NCI-H1105 (cell line): ENCODE results near the gene BCO1.

Experiments used
- DNase-seq: peaks from one replicate; lab custom pipeline; 2025; lab: John Stamatoyannopoulos, UW

BCO1 gene

DNA sequence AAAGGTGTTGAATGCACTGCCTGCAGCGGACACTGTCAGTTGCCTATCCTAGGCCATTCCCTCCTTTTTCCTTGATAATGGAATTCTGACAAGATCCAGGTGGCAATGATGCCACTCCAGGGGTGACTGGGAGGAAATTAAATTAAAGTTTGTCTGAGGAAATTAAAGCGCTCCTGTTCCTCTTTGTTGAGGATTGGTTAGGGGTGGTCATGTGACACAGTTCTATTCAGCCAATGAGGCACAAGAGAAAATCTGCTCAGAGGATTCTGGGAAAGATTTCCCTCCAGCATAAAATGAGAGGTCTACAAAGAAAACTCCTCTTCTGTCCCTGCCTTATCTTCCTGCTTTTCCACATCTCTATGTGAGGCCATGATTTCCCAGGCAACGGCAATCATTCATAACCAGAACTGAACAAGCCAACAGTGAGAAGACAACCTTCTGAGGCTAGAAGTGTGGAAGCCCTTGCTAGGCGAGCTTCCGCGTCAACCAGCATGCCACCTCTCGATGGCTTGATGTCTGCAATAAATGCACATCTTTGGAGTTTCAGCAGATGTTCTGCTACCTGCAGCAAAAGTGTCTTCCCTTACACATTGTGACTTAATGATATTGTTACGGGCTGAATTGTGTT, 5.6 kb upstream of the BCO1 start:
- no peak for DNase-seq

DNA sequence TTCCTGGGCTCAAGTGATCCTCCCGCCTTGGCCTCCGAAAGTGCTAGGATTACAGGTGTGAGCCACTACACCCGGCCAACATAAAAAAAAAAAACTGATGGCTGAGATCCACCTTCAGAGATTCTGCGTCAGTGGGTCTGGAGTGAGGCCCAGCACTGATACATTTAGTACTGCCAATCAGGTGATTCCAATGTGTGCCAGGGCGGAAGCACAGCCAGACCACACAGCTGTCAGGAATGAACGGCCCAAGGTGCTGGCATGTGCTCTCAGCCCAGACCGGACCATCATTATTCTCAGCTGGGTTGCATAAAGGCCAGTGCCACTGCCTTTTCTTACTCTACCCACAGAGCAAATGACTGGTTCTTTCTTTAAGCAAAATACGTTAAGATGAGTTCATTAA, 1.2 kb upstream of the BCO1 start:
- no peak for DNase-seq

DNA sequence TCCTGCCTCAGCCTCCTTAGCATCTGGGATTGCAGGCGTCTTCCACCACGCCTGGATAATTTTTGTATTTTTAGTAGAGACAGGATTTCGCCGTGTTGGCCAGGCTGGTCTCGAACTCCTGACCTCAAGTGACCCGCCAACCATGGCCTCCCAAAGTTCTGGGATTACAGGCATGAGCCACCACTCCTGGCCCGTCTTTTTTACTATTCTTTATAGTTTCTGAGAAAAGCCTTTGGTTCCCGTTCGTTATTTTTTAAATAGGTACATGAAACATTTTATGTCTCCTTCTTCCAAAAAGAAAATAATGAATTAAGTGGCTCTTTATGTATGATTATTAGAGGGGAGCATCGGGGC, 570 bp upstream of the BCO1 start:
- DNase-seq = no peak

DNA sequence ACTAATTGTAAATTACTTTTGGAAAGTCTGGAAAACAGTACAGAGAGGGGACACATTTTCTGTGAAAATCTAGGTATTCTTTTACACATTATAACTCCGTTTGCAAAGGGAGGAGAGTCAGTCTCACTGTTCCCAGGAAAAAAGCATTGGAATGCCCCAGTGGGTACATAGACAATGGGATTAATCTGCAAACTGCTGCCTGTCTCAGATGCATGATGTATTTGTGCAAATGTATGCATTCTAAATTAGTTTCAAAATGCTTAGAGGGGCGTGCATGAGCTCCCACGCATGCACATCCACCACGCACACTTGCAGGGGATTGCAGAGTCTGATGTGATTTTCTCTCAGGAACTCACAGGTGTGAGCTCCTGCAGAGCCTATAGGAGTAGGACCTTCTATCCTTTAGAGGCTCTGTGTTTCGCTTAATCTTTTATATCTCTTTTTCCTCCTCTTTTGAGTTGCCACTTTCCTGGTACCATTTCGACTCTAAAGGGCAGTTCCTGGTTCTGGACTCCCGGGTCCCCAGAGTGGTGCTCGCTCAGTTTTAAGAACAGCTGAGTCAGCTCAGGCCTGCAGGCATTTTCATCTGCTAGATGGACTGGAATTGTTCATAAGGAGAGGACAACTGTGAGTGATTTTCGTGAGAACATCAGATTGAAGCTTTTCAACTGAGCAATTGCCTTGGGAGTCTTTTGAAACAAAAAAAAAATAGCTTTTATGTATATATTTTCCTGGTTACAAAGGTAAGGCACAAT, 1.1 kb downstream of the BCO1 start:
- DNase-seq = no peak

DNA sequence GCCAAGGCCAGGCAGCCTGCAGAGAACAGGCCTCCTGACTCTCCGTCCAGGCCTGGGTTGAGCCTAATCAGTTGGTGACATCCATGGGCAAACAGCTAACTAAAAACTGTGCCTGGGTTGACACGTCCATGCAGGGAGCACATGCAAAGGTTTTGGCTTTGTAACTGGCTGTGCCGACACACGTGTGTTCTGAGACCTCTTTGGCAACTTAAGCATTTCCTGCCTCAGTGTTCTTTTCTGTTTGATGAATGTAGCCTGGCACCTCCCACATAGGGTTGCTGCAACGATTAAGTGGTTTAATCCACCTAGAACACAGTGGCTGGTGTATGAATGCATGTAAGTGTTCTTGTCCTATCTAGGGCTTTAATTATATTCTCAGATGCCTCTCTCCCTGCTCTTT, 3.2 kb downstream of the BCO1 start:
- DNase-seq = no peak

DNA sequence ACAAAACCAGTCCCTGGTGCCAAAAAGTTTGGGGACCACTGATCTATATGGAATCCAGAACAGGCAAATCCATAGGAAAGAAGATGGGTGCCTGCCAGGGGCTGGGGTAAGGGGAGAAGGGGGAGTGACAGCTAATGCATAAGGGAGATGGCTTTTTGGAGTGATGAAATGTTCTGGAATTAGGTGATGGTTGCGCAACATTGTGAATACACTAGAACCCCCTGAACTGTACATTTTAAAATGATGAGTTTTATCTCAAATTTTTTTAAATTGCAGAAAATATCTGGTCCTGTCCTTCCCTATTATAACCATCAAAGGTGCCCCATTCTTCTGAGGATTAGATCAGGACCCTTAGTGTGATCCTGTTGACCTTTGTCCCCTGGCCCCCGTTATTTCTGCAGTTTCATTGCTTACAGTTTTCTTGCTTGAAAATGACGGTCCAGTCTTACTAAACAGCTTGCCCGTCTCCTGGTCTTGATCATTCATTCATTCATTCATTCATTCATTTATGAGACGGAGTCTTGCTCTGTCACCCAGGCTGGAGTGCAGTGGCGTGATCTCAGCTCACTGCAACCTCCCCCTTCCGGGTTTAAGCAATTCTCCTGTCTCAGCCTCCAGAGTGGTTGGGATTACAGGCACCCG, 4.6 kb downstream of the BCO1 start:
- DNase-seq = no peak

DNA sequence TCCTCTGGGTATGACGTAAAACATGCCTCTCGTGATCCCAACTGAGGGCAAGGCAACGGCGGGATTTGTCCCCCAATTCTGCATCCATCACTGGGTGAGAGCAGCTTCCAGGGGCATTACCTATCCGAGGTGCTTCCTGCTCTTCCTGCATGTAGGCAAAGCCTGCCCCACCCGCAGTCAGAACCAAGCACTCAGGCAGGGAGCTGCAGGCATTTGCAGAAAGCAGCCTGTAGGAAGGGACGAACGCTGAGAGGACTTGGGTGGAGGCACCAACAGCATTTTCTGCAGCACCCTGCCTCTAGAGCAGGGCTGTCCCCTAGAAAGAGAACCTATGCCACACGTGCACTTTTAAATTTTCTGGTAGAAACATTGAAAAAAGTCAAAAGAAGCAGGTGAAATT, 5.5 kb downstream of the BCO1 start:
- DNase-seq = no peak

DNA sequence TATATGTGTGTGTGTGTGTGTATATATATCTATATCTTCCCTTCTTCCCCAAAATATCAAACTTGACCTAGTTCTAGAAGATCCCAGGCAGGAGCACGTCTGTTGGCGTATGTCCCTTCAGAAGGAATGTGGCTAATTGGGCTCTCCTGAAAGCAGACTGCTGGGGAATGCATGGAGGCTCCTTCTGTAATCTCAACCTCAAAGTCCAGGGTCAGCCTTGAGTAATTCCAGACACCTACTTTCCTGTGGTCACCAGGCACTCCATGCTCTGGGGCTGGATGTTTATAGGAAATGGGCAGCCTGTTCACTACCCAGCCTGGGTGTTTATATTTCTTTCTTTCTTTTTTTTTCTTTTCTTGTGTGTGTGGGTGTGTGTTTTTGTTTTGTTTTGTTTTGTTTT, 13.4 kb downstream of the BCO1 start:
- DNase-seq = no peak

DNA sequence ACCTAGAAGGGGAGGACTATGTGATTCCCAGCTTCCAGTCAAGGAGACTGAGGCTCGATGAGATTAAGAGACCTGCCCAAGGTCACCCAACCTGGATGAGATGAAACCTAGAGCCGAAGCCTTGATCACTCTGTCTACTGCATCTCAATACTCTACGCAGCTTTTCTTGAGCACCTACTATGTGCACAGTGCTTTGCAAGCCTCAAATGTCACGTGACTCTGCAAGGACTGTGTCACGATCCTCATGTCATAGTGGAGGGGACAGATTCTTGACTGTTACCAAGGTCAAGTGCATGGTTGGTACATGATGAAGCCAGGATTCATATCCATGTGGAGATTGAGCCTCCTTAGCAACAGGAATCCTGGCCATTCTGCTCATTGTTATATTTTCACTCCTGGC, 14.7 kb downstream of the BCO1 start:
- DNase-seq = no peak

DNA sequence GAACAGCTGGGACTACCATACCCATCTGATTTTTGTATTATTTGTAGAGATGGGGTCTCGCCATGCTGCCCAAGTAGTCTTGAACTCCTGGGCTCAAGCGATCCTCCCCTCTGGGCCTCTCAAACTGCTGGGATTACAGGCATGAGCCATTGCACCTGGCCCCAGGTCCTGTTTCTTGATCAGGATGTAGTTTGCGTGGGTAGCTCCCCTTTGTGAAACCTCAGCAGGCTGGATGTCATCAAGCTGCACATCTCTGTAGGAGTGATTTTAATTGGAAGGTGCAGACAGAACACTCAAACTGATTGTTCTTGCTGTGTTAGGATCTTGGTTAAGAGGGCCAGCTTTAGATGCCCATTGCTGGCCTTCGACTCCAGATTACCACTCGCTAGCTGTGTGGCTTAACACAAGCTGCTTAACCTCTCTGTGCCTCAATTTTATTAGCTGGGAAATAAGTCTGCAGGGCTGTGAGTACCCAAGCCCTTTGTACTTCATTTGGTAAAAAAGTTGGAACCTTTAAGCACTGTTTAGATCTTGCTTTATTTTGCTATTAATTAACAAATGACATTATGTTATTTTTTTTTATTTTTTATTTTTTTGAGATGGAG, 16.5 kb downstream of the BCO1 start:
- no peak for DNase-seq

DNA sequence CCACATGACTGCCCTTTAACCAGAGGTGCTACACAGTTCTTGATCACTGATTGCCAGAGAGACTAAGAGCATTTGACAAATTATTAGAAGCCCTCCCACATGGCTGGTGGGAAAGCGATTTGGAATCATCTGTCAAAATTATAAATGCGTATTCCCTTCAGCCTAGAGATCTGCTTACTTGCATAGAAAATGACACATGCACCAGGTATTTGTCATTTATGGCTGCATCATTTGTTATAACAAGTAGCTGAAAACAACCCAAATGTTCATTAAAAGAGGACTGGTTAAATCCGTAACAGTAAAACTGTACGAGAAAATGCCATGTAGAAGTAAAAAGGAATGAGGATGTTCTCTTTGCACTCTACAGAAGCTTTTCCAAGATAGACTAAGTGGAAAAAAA, 21.4 kb downstream of the BCO1 start:
- DNase-seq = no peak

DNA sequence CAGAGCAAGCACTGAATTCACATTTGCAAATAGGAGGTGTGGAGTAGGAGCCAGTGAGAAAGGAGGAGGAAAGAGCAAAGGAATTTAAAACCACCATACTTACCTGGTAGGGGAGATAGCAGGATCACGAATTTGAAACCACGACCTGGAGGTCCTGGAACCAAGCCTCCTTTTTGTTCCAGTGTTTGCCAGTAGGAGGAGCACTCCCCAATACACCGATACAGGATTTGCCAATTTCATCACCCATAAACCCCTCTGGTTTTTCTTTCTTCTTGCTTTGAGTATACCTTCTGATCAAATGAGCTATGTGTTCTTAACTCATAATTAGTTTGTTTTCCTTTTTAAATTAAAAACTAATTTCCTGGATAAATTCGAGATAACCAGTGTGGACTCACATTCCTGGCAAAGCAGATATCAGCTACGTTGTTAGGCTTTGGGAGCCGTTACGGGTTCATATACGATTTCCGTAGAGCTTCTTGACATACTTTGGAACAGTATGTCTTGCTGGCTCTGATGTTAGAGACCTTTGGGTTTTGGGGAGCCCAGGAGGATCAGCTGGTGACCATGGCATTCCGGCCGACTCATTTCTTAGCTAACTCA, 22.7 kb downstream of the BCO1 start:
- DNase-seq = no peak

DNA sequence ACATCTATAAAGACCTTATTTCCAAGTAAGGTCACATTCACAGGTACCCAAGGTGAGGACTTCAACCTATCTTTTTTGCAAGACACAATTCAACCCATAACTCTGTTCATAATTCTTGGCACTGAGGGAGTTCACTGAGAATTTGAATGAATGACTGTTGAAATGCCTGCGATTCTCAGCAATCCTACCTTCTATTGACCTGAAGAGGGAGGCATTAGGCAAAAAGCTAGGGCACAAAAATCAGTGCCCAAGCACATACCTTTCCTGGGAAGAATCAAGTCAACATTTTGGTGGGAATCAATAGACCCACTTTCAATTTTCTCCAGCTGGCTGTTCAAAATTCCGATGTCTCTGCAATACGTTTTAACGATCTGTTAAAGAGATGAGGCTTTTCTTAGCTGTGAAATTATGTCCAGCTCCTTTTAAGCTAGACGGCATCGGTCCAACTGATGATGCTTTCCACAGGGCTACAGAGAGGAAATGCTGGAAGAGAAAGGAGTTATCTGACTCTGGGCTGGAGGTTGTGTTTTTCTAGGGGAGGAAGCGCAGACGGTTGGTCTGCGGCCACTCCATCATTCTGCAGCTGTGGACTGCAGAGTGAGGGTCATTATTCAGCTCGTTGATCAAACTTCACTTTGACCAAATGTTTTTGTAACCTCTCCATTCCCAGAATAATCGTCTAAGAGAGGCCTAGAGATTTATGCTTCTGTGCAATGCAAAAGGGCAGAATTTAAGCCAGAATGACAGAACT, 25.2 kb downstream of the BCO1 start:
- no peak for DNase-seq

DNA sequence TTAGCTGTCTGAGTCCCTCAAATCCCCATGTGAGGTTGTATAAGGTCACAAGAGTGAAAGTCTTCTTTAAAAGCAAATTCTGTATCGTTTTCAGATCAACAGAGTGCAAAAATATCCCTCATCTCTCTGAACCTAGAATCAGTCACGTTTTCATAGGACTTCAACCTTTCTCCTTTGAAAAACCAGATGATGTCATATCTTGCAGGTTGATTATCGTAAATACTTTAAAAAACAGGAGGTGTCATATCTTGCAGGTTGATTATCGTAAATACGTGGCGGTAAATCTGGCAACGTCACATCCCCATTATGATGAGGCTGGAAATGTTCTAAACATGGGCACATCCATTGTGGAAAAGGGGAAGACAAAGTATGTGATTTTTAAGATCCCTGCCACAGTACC, 25.9 kb downstream of the BCO1 start:
- no peak for DNase-seq

DNA sequence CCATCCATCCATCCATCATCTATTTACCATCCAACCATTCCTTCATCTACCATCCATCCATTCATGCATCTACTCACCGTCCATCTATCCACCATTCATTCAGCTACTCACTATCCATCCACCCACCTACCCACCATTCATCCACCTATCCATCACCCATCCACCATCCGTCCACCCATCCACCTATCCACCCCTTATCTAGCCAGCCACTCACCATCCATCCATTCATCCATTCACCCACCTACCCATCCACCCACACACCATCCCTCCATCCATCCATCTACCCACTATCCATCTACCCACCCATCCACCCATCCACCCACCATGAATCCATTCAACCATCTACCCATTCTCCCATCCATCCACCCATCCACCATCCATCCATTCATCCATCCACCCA, 26.6 kb downstream of the BCO1 start:
- no peak for DNase-seq

DNA sequence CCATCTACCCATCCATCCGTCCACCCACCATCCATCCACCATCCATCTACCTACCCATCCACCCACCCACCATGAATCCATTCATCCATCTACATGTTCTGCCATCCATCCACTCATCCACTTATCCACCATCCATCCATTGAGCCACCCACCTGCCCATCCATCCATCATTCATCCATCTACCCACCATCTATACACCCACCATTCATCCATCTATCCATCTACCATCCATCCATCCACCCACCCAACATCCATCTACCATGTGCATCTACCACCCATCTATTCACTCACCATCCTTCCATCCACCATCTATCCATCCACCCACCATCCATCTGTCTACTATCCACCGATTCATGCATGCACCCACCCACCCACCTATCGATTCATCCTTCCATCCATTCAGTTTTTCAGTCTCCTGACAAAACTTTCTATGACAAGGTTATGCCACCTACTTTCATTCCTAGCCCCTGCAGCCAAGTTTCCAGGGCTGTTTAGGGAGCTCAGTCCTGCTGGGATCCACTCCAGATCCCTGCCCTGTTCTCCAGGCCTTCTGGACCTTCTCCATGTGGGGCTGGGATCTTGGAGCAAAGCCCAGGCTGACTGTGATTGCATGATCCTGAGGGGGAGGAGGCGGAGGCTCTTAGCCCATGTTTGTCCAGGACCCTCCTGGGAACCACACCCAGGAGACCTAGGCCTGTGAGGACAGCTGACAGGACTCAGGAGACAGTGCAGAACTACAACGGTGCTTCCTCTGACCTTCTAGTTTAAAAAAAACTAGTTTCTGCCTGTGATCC, 27.4 kb downstream of the BCO1 start:
- DNase-seq = no peak

DNA sequence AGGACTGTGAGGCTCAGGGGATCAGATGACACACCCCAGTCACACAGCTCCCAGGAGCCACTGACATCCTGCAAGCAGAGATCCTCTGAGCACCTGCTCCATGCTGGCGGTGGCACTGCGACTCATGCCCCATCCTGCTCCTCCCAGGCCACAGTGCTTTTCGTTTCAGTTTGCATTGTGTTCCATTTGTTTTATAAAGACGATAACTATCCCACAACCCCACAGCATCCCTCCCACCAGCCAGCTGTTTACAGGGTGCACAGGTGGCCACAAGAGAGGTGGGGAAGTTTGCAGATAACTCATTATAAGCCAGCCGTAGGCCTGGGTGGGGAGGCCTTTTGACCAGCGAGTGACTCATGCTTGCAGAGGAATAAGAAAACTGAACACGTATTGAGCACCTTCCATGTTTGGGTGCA, 28.2 kb downstream of the BCO1 start:
- no peak for DNase-seq

DNA sequence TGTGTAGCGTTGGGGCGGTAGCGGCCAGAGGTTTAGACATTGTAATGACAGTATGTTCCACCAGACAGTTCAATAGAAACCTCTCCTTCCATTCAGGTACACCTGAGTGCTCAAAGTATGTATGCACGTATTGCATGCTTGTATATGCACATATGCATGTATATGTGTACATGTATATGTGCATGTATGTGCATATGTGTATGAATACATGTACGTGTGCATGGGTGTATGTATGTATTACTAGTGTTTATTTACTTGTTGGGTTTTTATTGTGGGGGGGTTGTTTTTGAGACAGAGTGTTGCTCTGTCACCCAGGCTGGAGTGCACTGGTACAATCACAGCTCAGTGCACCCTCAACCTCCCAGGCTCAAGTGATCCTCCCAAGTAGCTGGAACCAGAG, 30.0 kb downstream of the BCO1 start:
- no peak for DNase-seq

DNA sequence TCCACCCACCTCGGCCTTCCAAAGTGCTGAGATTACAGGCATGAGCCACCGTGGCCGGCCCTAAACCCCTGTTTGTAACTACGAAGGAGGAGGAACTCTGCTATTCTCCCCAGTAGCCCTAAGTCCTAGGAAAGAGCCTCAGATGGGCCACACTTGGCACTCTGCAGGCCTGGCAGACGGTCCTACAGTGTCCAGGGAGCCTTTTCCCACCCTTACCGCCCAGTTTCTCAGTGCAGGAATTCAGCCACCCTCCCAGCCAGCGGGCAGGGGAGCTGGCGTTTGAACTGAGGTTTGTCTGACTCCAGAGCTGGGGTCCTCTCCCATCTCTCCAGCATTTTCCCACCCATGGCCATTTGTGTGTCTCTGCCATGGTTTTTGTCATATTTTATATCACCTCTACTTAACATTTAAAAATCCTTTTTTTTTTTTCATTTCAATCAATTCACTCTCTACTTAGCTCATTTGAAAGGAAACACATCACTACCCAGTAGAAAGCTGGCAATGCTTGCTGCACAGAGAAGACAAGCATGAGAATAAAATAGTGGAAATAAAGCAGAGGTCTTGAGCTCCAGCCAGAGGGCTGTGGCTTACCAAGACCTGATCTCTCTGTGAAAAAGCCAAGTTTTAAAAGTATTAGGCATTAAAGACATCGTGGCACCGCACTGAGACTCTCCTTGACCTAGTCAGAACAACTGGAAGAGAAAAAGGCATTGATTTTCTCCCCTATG, 34.9 kb downstream of the BCO1 start:
- no peak for DNase-seq

DNA sequence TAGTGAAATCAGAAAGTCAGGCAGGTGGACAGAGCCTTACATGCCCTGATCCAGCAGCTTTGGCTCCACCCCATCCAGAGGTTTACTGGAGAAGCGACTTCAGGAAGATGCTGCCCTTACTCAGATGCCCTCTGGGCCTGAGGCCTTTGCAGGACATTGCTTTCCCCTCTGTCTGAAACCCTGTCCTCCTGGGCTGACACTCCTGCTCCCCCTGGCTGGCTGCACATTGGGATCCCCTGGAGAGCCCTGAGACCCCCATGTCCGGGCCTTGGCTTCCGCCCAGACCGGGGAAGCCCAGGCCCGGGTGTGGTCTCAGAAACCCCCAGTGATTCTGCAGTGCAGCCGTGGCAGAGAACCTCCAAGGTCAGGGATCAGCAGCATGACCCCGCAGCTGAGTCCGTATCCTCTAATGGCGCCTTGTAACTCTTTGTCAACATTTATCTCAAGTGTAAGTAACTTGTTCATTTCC, 36.6 kb downstream of the BCO1 start:
- DNase-seq = no peak
